ENCODE data around the gene TRIM15. TPM values are rescaled to one million over a fixed set of nuclear protein-coding genes. Genes with fewer than 3 reads are reported as not detected.

Gene TRIM15
- total RNA-seq, 1 donor from 2014 or later, result not detected

Other genes with a start within 250 kb of the TRIM15 start
- 536 and 593 TPM in 2 replicates for gene HLA-A, start 221.0 kb upstream of the TRIM15 start, total RNA-seq
- 31.9 and 32.7 TPM in 2 replicates for gene POLR1H, start 102.3 kb upstream of the TRIM15 start, total RNA-seq
- 7.8 and 12.3 TPM in 2 replicates for gene PPP1R11, start 96.3 kb upstream of the TRIM15 start, total RNA-seq
- not detected in 2 replicates for gene RNF39, start 87.8 kb upstream of the TRIM15 start, total RNA-seq
- gene TRIM31, start 50.5 kb upstream of the TRIM15 start, total RNA-seq, result not detected in 2 replicates
- not detected in 2 replicates for gene TRIM40, start 27.4 kb upstream of the TRIM15 start, total RNA-seq
- gene TRIM10, start 2.3 kb upstream of the TRIM15 start, total RNA-seq, result under 0.01 TPM in 1 of 2 replicates, not detected in the other
- 19.4 and 24.2 TPM in 2 replicates for gene TRIM26, start 49.9 kb downstream of the TRIM15 start, total RNA-seq
- gene TRIM39, start 163.4 kb downstream of the TRIM15 start, total RNA-seq, result 7.6 and 10.1 TPM in 2 replicates
- gene RPP21, start 181.6 kb downstream of the TRIM15 start, total RNA-seq, result 16.1 and 20.8 TPM in 2 replicates

Measured in lung microvascular endothelial cell (primary cell).